Activated naive CD4-positive, alpha-beta T cell treated with Interleukin-2 at 50 U/mL for 16 hours (primary cell): ENCODE data around the gene COL5A1.
"Not testable (repeated sequence)": the region's sequence is repeated elsewhere in the genome, so short reads cannot be mapped to it uniquely, and the experiment has no call there.

ENCODE experiments used
- DNase-seq: peaks from one replicate; pipeline ENCODE4 v3.0.0-alpha.2; 2020

The COL5A1 gene

DNA sequence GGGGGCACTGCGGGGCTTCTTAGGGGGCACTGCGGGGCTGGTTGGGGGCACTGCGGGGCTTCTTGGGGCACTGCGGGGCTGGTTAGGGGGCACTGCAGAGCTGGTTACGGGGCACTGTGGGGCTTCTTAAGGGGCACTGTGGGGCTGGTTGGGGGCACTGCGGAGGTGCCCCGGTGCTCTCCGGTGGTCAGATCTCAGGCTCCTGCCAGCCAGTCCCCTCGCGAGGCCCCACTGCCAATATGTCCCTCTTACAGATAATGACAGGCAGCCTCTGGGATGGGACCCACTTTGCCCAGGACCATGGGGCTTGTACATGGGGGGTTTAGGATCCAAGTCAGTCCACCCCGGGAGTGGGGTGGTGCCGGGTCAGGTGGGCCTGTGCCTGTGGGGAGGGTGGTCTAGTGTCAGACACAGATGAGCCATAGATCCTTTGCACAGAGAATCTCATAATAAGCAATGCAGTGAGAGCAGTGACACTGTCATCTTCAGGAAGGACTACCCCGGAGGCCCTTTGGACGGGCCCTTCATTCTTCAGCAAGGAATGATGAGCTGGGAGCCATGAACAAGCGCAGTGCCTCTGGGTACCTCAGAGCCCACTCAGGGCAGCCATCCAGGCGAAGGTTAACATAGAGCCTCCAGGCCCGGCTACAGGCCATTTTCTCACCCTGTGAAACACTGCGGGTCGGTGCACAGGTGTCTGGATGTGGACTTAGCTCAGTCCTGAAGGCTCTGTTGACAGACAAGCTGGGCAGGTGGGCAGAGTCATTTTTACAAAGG, 38.2 kb downstream of the COL5A1 start:
- no peak for DNase-seq

- no peak for DNase-seq
Observed at GRCh38 chr9:134680393-134681060, 38.9 kb downstream of the COL5A1 start.

DNA sequence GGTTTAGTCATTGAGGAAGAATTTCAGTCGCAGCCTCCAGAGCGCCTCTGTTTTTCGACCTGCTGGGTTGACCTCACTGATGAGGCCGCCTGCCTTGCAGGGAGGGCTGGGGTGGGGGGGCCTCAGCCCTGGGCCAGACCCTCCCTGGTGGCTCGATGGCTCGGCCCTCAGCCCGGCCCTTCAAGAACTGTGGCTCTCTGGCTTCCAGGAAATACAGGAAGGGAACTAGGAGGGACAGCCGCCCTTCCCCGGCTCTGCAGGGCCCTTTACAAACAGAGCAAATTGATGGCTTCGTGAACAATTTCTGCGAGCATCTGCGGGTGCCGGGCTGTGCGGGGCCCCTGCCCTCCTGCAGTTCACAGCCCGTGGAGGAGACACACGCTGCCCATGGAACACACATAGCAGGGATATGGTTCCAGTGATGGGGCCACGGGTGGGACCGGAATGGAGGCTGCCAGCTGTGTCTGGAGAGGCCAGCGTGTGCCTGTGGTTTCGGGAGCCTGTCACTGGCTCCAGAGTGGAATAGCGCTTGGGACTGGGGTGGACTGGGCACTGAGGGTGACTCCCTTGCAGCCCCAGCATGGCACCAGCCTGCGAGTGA, 39.6 kb downstream of the COL5A1 start:
- DNase-seq = no peak

GRCh38 chr9:134682026-134682425, 40.4 kb downstream of the COL5A1 start:
- DNase-seq = no peak

GRCh38 chr9:134682651-134683364, 41.2 kb downstream of the COL5A1 start:
- no peak for DNase-seq

- DNase-seq = no peak
Observed at GRCh38 chr9:134683714-134684374, 42.2 kb downstream of the COL5A1 start.

GRCh38 chr9:134684375-134684723, 42.7 kb downstream of the COL5A1 start:
- DNase-seq = no peak

- not testable (repeated sequence) for DNase-seq
Observed at GRCh38 chr9:134684941-134685340, 43.3 kb downstream of the COL5A1 start.

DNA sequence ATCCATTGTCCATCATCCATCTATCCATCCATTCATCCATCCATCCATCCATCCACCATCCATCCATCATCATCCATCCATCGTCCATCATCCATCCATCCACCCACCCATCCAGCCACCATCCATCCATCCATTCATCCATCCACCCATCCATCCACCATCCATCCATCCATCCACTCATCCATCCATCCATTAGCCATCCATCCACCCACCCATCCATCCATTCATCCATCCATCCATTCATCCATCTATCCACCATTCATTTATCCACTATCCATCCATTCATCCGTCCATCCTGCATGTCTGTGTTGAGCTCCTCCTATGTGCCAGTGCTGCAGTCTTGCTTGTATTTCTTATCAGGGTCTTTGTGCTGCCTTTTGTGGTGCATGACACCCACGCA, 44.2 kb downstream of the COL5A1 start:
- DNase-seq = no peak

GRCh38 chr9:134686896-134687295, 45.3 kb downstream of the COL5A1 start:
- DNase-seq = no peak

GRCh38 chr9:134687556-134687955, 46.0 kb downstream of the COL5A1 start:
- no peak for DNase-seq

DNA sequence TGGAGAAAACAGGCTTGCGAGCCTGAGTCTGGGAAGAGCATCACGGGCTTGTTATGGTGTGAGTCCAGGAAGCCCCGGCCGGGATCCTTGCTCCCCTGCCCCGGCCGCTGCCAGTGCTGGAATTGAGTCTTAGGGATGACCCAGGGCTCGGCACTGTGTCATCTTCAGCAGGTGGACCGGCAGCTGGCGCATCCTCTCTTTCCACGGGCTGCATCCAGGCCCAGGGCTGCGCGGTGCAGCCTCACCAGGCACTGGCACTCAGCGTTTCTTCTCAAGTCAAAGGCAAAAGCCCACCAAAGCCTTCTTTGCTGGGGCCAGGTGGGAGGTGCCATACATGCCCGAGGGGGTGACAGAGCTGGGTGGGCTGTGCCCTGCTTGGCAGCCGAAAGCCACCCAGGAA, 46.6 kb downstream of the COL5A1 start:
- DNase-seq = no peak

DNA sequence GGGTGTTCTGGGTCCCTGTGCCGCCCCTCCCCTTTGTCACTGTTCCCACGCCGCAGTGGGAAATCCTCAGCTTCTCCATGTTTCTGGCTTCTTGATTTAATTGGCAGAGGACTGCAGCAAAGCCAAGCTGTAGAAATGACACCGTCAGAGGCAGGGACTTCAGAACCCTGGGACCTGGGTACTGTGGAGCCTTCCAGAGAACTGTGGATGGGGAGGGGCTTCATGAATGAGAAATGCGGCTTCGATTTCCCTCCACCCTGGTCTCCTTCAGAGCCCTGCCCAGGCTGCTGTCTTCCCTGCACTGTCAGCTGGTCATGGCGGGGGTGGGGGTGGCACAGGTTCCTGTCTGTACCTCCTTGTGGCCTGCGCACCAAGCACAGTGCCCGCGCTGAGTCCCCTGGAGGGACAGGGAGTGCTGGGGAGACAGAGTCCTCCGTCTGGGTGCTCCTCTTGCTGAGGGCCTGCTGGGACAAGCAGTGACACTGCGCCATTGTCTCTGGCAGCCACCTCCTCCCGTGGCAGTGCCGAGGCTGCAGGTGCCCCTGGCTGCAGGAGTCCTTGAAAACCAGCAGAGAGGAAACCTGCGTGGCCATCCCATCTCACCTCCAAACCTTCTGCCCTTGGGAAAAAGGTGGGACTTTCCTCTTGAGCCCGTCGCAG, 47.2 kb downstream of the COL5A1 start:
- DNase-seq = no peak

GRCh38 chr9:134689321-134690181, 47.9 kb downstream of the COL5A1 start:
- DNase-seq = no peak

DNA sequence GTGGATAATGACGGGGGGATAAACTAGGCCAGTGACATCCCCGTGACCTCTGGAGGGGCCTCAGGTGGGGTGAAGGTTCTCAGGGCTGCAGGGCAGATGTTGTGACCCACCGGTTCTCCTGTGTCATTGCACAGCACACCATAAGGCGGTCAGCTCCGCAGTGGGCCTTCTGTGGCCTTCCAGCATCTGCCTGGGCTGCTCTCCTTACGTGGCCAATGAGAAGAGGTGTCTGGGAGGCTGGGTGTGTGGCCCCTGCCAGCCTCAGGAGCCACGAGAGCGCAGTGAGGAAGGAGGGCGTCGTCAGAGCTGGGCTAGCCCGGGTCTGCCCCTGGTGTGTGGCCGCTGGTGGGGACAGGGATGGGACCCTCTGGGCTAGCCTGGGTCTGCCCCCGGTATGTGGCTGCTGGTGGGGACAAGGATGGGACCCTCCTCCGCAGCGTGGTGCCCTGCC, 48.7 kb downstream of the COL5A1 start:
- no peak for DNase-seq

GRCh38 chr9:134690946-134691694, 49.5 kb downstream of the COL5A1 start:
- DNase-seq = no peak

DNA sequence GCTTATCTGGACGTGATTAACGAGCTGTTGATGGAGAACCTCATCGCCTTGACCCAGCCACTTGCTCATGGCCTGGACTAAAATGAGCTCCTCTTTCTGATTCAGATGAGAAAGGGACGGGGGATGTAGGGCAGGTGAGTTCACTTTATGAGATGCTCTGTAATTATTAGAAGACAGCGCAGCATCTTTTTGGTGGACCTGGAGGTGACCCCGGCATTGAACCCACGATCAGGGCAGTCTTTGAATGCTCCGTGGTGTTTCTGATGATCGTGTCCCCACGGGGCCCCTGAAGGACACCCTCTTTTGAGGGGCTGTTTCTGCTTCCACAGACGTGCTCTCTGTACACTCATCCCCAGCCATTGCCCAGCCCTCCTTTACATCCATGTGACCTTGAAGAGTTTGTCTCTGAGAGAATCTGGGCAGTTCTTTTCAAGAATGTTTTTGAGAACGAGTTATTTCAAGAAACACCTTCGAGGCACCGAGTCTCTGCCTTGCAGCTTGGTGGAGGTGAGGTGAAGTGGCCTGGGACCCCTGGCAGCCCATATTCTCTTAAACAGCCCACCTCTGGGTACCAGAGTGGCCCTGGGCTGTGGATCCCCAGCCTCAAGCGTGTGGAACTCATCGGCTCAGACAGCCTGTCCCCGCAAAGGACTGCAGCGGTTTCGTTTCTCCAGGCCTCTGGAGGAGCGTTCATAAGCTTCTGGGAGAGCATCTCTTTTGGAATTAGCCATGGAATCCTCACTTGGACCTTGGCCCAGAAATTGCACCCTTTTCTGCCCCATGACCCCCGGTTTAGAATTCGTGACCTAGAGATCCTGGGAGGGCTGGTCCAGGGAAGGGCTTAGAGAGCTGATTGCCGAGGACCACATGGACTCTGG, 50.3 kb downstream of the COL5A1 start:
- DNase-seq = no peak

GRCh38 chr9:134692573-134692860, 50.9 kb downstream of the COL5A1 start:
- DNase-seq = no peak

GRCh38 chr9:134693011-134693410, 51.4 kb downstream of the COL5A1 start:
- no peak for DNase-seq
